Naive B cell (primary cell): ENCODE measurements around the gene RPTOR. TPM values are rescaled to one million over a fixed set of nuclear protein-coding genes. Genes with fewer than 3 reads are reported as not detected.
A peak's percentile ranks its signal among the peaks of the same experiment; 100 is the strongest.
"Not testable (repeated sequence)": the region's sequence is repeated elsewhere in the genome, so short reads cannot be mapped to it uniquely, and the experiment has no call there.

Experiments
- ATAC-seq, 2 donors: fragments of 150-1000 bp; cut with Tn5 transposase; 2 replicates each; pipeline ENCODE4 v1.10.0; 2021; ENCODE audit warnings: low read depth in 2 of 2, mild to moderate bottlenecking in 2 of 2, moderate library complexity in 2 of 2
- DNase-seq: peaks from one replicate; pipeline ENCODE4 v3.0.0; 2022
- H3K27ac Mint-ChIP-seq, 6 donors: one replicate each; pipeline ENCODE4 v1.8.0; 2020 to 2022; ENCODE audit warnings: mild to moderate bottlenecking in 6 of 6, mixed read lengths in 6 of 6, moderate library complexity in 5 of 6, inconsistent platforms in 2 of 6
- H3K27me3 Mint-ChIP-seq, 3 donors: one replicate each; pipeline ENCODE4 v1.8.0; 2021 to 2022; ENCODE audit warnings: mixed read lengths in 3 of 3, mild to moderate bottlenecking in 1 of 3
- H3K36me3 Mint-ChIP-seq, 2 donors: one replicate each; pipeline ENCODE4 v1.8.0; 2020 to 2022; ENCODE audit warnings: mixed read lengths in 2 of 2, inconsistent platforms in 1 of 2, mild to moderate bottlenecking in 1 of 2
- H3K4me1 Mint-ChIP-seq, 3 donors: one replicate each; pipeline ENCODE4 v1.8.0; 2020 to 2022; ENCODE audit warnings: mixed read lengths in 3 of 3, inconsistent platforms in 1 of 3, mild to moderate bottlenecking in 1 of 3, moderate library complexity in 1 of 3
- H3K4me3 Mint-ChIP-seq, 8 donors: one replicate each; pipeline ENCODE4 v1.8.0; 2020 to 2022; ENCODE audit warnings: mild to moderate bottlenecking in 8 of 8, mixed read lengths in 8 of 8, moderate library complexity in 8 of 8, inconsistent platforms in 2 of 8
- H3K9me3 Mint-ChIP-seq, 7 donors: one replicate each; pipeline ENCODE4 v1.8.0; 2020 to 2022; ENCODE audit warnings: mixed read lengths in 7 of 7, mild to moderate bottlenecking in 5 of 7, inconsistent platforms in 2 of 7, moderate library complexity in 1 of 7
- polyA plus RNA-seq, 6 donors: library from polyadenylated mRNA; unstranded; fragments of 300-500 nt; fragmentation: Illumina TruSeq; gene quantifications; one replicate each; pipeline ENCODE4 v1.2.3, GENCODE V29; 2021; ENCODE audit warnings: low read depth in 6 of 6

RPTOR gene
- polyA plus RNA-seq, 6 donors from 2014 or later: 5.5 to 13.9 (median 9.0) TPM

DNA sequence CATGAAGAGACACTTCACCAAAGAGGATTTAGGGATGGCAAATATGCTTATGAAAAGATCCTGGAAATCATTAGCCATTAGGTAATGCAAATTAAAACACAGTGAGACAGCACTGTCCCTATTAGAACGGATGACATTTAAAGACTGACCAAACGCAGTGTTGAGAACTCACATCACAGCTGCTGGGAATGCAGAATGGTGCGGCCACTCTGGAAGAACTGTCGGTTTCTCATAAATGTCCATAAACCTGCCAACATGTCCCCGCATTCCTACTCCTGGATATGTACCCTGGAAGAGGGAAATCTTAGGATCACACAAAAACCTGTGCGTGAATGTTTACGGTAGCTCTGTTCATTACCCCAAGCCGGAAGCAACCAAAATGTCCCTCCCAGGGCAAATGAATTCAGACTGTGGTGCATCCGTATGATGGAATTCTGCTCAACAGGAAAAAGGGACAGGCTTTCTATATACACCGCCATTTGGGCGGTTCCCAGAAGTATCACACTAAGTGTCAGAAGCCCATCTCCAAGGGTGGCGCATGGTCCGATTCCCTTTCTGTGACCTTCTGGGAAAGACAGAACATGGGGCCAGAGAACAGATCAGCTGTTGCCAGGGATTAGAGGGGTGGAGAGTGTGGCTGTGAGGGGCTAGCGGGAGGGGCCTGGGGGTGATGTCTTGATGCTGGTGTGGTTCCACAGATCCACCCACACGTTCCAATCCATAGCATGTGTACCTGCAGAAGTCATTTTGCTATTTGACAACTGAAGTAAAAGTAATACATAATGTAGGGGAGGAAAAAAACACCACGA, 249.8 kb downstream of the RPTOR start:
- Mint-ChIP-seq H3K4me3 (no peak overlapping the region), H3K36me3 (peaks cover 13 to 18% of the 10 kb centered on the region in 2 donors), H3K9me3 (peaks cover 0 to 3% (median 0%) of the 10 kb centered on the region in 7 donors), H3K27ac (peak overlapping the region in 2 of 6 donors; percentile 60 to 85), H3K4me1 (peaks cover 14 to 18% (median 15%) of the 10 kb centered on the region in 3 donors), H3K27me3 (no peaks in the 10 kb centered on the region)
- ATAC-seq (no peak), DNase-seq (no peak)

DNA sequence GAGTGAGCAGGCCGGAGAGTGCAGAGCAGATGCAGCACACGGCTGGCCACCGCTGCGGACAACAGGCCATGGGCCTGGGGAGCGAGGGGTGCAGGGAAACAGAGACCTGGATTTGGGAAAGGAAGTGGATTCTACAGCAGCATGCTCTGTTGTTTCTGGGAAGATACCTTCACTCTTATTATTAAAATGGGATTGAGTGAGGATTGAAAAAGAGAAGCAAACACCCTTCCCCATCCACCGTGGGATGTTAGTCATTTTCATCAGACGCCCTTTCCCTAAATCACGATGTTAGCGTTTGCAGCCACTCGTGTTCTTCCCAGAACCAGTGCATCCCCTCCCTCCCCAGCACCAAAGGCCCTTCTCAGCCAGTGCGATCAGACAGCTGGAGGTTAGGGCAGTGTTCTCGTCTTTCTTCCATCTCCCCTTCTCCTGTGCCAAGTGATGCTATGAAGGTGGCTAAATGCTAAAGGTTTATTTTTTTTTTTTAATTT, 250.5 kb downstream of the RPTOR start:
- Mint-ChIP-seq H3K4me1 (peaks cover 7 to 12% (median 8%) of the 10 kb centered on the region in 3 donors), H3K4me3 (no peak overlapping the region), H3K27me3 (no peaks in the 10 kb centered on the region), H3K27ac (peak overlapping the region in 2 of 6 donors; percentile 51 to 60), H3K9me3 (peaks cover 0 to 3% (median 0%) of the 10 kb centered on the region in 7 donors), H3K36me3 (peaks cover 13 to 18% of the 10 kb centered on the region in 2 donors)
- DNase-seq (no peak), ATAC-seq (no peak)

DNA sequence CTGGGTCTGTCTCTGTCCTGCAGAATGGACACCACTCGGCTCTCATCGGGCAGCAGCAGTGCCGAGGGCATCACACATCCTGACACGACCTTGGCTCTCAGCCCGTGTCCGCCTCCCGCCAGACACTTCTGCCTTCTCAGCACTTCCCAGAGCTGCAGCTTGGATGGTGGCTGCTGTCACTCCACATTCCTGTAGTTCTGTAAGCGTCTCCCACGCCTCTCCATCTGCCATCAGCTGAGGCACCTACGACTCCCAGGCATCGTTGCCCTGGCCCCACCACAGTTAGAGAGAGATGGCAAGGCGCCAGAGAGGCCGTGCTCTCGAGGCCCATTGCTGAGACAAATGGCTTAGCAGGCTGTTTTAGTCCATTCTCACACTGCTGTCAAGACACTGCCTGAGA, 251.1 kb downstream of the RPTOR start:
- Mint-ChIP-seq H3K27ac (no peak overlapping the region), H3K27me3 (no peaks in the 10 kb centered on the region), H3K36me3 (peaks cover 13 to 18% of the 10 kb centered on the region in 2 donors), H3K9me3 (peaks cover 0 to 3% (median 0%) of the 10 kb centered on the region in 7 donors), H3K4me3 (no peak overlapping the region), H3K4me1 (peaks cover 1 to 6% (median 2%) of the 10 kb centered on the region in 3 donors)
- DNase-seq (no peak), ATAC-seq (no peak)

DNA sequence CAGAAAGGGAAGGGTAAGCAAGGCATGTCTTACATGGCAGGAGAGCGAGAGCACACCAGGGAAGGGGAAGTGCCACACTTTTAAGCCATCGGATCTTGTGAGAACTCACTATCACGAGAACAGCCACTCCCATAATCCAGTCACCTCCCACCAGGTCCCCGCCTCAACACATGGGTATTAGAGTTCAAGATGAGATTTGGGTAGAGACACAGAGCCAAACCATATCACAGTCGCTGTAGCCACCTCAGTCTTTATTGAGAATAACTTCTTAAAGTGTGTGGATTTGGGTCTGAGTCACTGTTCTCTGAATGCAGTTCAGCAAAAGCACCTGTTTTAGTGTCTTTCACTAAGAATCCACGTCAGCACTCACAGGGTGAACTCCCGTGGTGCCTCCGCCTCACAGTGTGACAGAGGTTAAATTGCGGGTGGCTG, 251.8 kb downstream of the RPTOR start:
- Mint-ChIP-seq H3K4me1 (peaks cover 0 to under 1% (median 0%) of the 10 kb centered on the region in 3 donors), H3K27me3 (no peaks in the 10 kb centered on the region), H3K9me3 (peaks cover 0 to 3% (median 0%) of the 10 kb centered on the region in 7 donors), H3K4me3 (peak overlapping the region in 1 of 8 donors; percentile 57), H3K36me3 (peaks cover 13 to 18% of the 10 kb centered on the region in 2 donors), H3K27ac (no peak overlapping the region)
- DNase-seq: no peak
- no peak for ATAC-seq

DNA sequence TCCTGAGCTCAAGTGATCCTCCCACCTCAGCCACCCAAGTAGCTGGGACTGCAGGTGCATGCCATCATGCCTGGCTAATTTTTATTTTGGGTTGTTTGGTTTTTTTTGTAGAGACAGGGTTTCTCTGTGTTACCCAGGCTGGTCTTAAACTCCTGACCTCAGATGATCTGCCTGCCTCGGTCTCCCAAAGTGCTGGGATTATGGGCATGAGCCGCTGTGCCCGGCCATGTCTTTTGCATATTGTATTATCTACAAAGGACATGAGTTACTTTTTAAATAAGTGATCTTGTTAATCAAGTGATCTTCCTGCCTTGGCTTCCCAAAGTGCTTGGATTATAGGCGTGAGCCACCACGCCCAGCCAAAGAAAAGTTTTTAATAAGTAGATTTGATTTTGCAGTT, 252.6 kb downstream of the RPTOR start:
- H3K36me3 Mint-ChIP-seq: peaks cover 13 to 18% of the 10 kb centered on the region in 2 donors
- not testable (repeated sequence) for DNase-seq, H3K4me3 Mint-ChIP-seq, H3K27ac Mint-ChIP-seq, H3K4me1 Mint-ChIP-seq, ATAC-seq, H3K27me3 Mint-ChIP-seq, H3K9me3 Mint-ChIP-seq

DNA sequence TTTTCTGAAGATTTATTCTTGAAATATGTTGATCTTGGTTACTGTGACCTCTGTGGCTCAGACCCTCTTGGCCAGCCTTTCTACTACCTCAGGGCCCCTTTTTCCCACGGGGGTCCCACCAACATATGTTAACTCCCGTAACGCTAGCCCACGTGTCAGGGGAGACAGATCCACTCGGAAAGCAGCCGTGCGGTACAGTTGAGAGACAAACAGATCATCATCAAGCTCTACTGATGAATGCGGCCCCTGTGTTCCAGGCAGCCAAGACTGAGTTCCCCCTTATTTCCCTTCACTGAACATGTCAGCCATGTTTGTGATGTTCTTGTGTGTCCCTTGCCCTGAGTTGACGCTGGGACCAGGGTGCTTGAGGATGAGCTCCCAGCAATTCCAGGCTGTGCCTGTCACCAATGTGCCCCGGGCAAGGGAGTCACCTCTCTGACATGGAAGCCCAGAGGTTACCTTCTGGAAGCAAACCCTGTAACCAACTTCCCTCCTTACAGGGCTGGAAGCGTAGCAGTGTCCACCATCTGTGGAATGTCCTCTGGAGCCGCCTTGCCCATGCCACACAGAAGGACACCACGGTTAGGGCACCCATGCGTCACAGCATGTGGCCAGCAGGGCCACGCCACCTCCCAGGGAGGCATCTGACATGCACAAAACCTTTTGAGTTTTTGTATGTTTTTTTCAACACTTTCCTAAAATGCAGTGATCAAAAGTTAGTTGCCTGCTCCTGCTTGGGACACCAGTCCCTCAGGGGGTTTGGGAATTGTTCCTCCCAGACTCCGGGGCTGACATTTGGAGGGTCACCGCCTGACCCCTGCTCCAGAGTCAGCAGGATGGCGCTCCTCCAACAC, 253.3 kb downstream of the RPTOR start:
- H3K9me3 Mint-ChIP-seq: peaks cover 0 to 3% (median 0%) of the 10 kb centered on the region in 7 donors
- H3K36me3 Mint-ChIP-seq: peaks cover 13 to 18% of the 10 kb centered on the region in 2 donors
- DNase-seq: no peak
- ATAC-seq: no peak
- no peak overlapping the region for H3K27ac Mint-ChIP-seq
- no peak overlapping the region for H3K4me3 Mint-ChIP-seq
- H3K27me3 Mint-ChIP-seq: no peaks in the 10 kb centered on the region
- H3K4me1 Mint-ChIP-seq: no peaks in the 10 kb centered on the region

DNA sequence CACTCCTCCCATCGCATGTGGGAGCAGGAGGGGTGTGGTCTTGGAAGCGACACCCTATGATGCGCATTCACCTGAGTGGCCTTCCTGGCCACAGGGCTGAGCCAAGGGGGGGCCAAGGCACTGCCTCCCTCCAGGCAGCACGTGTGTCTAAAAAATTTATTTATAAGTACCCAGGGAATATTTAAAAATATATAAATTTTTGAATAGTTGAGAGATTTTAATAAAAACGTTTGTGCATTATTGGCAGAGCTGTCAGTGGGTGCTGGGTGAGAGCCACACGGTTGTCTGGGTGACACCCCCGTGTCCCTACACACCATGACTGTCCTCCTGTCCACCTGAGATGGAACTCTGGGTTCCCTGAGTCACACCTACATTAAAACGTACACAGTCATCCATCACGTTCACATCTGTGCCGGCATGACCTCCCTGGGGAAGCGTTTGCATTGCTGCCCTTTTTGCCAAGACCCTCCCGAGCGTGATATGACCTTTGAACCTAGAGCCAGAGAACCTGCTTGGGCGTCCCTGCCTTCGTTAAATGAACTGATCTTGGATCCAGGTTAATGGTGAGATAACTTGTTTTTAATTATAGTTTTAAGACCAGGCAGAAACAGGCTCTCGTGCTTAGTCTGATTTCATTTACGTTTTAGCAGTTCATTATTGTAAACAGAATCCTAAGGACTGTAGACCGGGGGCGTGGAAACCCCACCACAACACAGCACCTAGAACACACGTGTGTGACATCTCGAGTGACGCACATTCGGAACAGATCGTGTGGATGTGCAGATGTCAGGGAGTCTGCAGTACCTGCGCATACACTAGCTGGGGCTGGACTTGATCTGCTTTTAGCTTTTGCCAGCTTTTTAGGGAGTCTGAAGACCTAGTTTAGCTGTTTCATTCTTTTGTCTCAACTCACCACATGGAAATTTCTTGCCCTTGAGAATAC, 254.2 kb downstream of the RPTOR start:
- ATAC-seq: no peak
- peak overlapping the region in 1 of 6 donors; percentile 24 for H3K27ac Mint-ChIP-seq
- H3K36me3 Mint-ChIP-seq: peaks cover 10 to 11% of the 10 kb centered on the region in 2 donors

DNA sequence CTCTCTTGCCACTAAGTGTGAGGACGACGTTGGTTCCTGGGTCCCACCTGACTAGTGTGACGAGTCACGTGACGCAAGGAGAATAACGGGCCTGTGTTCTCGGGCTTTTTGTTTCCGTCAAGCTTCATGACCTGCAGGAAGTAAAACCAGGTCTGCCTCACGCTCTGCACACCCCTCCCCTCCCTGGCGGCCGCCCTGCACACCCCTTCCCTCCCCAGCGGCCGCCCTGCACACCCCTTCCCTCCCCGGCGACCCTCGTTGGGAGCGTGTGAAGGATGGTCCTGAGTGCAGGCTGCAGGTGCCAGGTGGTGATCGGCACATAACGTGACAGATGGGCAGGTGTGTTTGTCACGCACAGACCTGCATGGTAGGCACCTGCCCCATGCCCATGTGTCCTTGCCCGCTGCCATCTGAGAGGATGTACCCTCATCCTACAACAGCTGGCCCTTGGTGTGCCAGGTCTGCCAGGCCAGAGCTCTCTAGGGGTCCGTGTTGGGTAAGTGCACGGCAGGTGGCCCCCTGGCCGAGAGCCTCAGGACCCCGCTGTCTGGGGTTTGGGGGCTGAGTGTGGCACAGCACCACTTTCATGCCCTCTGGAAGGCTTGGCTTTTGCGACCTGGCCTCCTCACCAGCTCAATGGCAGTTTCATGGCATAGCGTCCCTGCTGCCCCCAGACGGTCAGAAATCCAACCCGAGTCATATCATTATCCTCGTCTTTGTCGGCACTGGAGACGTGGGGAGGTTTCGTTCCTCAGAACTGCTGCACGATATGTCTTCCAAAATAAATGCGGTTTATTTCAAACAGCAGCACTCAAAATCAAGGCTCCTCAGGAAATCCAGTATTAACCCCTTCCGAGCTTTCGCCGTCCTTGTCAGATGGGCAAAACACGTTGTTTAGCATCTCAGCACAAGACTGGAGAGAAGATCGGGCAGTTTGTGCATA, 255.2 kb downstream of the RPTOR start:
- H3K9me3 Mint-ChIP-seq: peaks cover 0 to 3% (median 0%) of the 10 kb centered on the region in 7 donors
- DNase-seq: no peak
- no peaks in the 10 kb centered on the region for H3K27me3 Mint-ChIP-seq
- no peaks in the 10 kb centered on the region for H3K4me1 Mint-ChIP-seq
- ATAC-seq: no peak
- H3K27ac Mint-ChIP-seq: no peak overlapping the region
- H3K4me3 Mint-ChIP-seq: no peak overlapping the region
- H3K36me3 Mint-ChIP-seq: peaks cover 2 to 5% of the 10 kb centered on the region in 2 donors

More for the DNA sequence above, 254.2 kb downstream of the RPTOR start:
- H3K9me3 Mint-ChIP-seq: peaks cover 0 to 3% (median 0%) of the 10 kb centered on the region in 7 donors
- DNase-seq: no peak
- H3K4me1 Mint-ChIP-seq: no peaks in the 10 kb centered on the region
- H3K4me3 Mint-ChIP-seq: peak overlapping the region in 1 of 8 donors; percentile 3
- no peaks in the 10 kb centered on the region for H3K27me3 Mint-ChIP-seq

DNA sequence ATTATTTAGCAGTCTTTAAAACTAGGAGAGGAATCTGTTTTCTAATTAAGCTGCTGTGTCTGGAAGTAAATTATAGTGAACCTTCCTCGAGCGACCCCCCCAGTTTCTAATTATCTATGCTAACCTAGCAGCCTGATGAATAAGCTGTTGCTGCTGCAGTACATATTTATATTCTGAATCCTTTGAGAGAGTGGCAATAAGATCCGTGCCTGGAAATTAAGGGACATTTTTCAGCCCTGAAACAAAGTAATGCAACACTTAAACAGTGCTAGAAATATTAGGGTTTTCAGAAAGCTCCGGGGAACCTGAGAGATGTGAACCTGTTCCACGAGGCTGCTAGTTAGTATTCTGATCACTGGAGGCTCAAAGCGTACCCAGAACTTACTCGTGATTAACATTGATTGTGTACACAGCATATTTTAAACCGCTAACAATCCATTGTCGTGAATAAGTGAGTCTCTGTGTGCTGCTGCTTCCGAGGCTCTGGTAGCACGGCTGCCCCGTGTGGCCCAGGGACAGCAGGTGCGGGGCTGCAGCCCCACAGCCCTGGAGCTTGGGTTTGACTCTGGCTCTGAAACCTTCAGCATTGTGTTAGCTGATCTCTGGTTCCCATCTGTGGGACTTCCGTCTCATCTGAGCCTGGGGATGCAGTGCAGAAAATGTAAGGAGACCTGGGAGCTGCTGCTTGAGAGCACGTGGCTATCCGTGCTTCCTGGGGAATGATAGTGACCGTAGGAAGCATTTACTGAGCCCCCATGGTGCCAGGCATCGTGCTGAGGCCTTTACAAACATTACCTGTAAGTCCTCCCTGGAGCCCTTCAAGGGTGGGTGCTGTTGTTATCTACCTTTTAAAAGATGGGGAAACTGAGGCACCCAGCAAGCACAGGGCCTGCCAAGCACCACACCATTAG, 256.1 kb downstream of the RPTOR start:
- H3K27me3 Mint-ChIP-seq: no peaks in the 10 kb centered on the region
- H3K4me1 Mint-ChIP-seq: no peaks in the 10 kb centered on the region
- peaks cover 0 to 3% (median 0%) of the 10 kb centered on the region in 7 donors for H3K9me3 Mint-ChIP-seq
- no peak overlapping the region for H3K27ac Mint-ChIP-seq
- H3K36me3 Mint-ChIP-seq: peaks cover 0 to 7% of the 10 kb centered on the region in 2 donors
- ATAC-seq (no peak), DNase-seq (no peak)
- no peak overlapping the region for H3K4me3 Mint-ChIP-seq

DNA sequence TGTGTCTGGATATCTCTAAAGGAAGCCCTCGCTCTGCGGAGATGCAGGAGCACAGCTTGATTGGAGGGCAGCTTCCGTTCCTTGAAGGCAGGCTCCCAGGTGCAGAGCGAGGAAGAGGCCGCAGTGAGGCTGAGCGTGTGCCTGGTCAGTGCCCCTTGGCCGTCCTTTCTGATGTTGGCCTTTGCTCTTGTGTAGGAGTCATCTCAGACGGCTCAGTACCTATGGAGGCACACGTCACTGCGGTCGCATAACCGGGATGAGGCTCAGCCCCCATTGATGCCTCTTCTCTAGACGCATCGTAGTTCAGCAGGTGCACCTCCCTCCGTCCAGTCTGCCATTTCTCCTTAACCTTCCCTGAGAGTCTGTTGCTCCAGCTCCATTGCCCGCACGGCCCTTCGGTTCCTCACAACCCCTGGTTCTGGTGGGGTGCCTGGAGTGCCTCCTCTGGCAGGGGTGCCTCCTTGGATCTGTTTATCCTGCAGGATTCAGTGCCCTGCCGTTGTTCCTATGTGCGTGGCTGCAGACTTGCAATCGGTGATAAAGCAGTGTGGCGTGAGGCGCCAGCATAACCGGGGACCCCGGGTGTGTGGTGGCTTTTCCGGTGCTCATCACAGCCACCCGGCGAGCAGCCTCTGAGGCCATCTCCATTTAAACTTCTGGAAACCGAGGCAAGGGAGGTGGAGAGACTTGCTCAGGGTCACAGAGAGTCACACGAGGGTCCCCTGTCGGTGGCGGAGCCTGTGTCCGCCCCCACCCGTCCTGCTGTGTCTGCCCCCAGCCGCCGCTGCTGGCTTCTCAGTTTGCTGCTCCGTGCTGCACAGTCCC, 258.2 kb downstream of the RPTOR start:
- no peaks in the 10 kb centered on the region for H3K27me3 Mint-ChIP-seq
- H3K4me1 Mint-ChIP-seq: no peaks in the 10 kb centered on the region
- peak overlapping the region in 1 of 6 donors; percentile 56 for H3K27ac Mint-ChIP-seq
- no peak for DNase-seq
- peaks cover 15 to 18% of the 10 kb centered on the region in 2 donors for H3K36me3 Mint-ChIP-seq
- no peak overlapping the region for H3K4me3 Mint-ChIP-seq
- ATAC-seq: no peak
- peaks cover 5 to 24% (median 12%) of the 10 kb centered on the region in 7 donors for H3K9me3 Mint-ChIP-seq
